ENCODE results near the gene FOXN3.
"Not testable (repeated sequence)": the region's sequence is repeated elsewhere in the genome, so short reads cannot be mapped to it uniquely, and the experiment has no call there.

FOXN3 gene

DNA sequence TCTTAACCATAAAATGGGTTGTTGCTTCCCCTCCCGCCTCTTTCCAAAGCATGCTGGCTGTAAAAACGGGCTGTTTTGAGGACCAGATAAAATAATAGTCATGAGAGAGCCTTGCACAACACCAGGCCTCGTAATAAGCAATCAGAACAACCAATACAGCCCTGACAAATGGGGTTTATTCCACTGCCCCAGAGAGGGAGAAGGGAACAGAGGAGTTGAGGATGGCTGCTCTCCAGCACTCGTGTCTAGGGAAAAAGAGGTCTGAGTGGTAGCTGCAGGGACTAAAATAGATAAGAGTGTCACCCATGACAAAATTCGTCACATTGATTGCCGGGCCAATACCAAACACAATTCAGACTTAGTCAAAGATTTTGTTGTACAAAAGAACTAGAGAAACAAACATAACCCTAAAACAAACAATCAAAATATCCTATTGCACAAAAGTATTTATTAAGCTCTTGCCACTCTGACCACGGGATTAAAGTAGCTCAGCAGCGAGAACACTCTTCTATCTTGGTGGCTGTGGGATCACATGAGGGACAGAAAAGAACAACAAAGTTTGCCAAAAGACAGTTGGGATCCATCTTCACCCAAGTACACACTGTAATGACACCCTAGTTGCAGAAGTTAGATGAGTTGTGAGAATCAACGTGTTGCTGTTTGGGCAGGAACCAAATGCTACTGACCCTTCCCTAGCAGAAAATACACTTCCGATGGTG is 188.0 kb downstream of the FOXN3 start:
- no peak for DNase-seq (ENCODE audit: low spot score)

DNA sequence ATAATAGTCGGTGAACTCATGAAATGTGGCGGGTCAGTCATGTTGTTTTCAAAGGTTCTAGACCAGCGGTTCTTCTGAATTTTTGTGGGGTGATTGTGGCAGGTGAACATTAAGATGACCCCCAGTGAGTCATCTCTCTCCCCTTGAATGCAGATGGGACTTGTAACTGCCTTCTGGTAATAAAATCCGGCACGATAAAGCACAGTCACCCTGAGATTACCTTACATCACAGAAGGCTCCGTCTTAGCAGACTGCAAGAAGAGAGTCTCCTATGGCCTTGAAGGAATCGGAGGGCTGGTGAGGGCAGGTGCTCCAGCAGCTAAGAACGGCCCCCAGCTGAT is 189.6 kb downstream of the FOXN3 start:
- DNase-seq (ENCODE audit: low spot score), result no peak

DNA sequence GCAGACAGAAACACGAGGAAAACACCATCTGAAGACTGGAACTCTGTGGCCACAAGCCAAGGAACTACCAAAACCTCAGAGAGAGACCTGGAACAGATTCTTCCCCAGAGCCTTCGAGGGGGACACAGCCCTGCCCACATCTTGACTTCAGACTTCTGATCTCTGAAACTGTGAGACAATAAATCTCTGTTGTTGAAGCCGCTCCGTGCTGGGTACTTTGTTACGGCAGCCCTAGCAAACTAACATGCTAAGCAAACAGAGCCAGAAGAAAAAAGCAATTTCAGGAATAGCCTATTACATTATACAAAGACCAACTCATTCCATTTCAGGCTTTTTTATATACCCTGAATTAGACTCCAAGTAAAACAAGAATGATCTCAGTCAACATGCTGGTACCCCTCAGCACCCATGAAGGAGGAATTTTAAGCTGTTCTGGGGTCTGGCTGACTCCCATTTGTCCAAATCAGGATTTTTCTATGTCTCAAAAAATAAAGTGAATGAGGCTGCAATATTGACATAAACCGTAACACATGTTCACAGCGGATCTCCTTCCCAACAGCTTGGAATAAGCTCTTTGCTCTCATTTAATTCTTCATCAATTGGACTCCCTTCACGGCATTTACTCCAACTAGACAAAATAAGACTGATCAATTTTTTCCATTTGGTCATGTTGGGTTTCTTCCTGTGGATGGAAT is 190.1 kb downstream of the FOXN3 start:
- DNase-seq (ENCODE audit: low spot score), result no peak

DNA sequence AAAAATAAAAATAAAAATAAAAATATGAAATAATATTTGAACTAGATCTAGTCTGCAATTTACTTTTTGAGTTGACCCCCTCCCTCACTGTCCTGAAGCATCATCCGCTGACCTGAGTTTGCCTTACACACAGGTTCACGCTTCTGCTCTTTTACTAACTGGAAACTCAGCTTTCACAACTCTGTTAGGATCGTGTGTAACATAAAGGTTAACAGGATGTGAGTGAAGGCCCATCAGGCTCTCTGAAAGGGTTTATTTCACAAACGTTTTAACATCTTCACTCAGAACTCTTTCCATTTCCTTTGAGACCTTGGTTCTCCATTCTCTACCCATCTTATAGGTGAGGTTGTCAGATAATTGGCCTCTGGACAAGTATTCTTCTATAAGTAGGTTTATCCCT is 191.4 kb downstream of the FOXN3 start:
- DNase-seq (ENCODE audit: low spot score), result no peak

DNA sequence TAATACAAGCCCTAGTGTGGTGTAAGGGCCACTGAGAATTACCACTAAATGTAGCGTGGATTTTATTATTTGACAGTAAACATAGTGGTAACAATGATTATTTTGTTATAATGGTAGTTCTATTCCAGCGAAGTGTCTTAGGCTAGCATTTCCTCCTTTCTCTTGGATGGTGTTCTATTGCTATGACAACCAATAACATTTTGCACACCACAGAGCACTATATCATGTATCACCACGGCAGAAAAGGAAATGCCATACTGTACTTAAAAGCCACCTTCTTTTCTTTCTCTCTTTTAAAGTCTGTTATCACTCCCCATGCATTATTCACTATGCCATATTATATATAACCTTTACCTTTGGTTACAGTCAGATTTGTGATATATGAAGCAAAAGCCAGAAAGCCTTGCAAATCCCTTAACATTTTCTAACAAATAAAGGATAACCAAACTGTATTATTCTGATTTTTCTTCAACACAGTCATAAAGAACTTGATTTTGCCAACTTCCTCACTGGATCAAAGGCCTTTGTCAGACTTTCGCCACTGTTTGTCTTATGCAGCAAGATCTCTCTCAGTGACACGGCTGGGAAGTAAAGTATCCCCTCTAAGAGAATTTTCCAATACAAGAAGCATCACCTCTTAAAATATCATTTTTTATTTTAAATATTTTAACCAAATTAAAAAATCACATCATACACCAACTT is 195.8 kb downstream of the FOXN3 start:
- DNase-seq (ENCODE audit: low spot score), result peak; percentile 46

DNA sequence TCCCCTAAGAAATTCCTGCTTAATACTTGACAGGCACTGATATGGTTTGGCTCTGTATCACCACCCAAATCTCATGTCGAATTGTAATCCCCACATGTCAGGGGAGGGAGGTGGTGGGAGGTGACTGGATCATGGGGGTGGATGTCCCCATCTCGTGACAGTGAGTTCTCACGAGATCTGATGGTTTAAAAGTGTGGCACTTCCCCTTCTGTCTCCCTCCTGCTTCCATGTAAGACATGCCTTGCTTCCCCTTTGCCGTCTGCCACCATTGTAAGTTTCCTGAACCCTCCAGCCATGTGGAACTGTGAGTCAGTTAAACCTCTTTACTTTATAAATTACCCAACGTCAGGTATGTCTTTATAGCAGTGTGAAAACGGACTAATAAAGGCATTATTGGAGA is 198.0 kb downstream of the FOXN3 start:
- DNase-seq (ENCODE audit: low spot score), result no peak

DNA sequence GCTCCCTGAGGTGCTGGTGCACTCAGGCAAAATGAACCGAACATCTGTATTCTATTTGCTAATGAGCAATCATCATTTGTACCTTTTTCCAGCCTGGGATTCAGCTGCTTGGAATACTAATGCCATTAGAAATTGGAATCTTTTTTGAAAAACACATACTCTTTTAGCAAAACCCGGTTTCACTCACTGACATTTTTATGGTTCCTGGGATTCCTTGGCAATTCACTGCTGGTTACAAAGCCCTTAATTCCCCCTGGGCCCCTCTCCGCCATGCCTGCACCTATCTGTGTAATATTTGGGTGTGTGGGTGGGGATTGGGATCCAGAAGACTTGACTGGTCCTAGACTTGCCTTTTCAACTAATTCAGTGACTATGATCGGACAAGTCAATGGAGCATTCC is 199.1 kb downstream of the FOXN3 start:
- DNase-seq (ENCODE audit: low spot score), result no peak

DNA sequence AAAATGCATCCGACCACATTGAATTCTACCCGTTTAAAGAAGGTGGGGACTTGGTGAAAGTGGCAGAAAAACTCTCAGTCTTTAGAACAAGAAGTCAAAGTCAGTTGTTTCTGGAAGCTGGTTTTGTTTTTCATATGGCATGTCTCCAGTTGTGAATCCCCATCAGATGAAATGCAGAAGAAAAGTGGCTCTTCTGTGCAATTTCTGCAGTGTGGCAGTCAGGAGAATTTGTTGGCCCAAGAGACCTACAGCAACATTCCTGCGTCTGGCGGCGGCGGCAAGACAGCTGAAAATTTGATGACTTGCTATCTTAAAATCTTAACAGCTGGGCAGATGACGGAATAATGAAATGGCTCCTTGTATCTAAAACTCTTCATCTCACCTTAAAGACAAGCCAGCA is 201.5 kb downstream of the FOXN3 start:
- DNase-seq (ENCODE audit: low spot score), result no peak

DNA sequence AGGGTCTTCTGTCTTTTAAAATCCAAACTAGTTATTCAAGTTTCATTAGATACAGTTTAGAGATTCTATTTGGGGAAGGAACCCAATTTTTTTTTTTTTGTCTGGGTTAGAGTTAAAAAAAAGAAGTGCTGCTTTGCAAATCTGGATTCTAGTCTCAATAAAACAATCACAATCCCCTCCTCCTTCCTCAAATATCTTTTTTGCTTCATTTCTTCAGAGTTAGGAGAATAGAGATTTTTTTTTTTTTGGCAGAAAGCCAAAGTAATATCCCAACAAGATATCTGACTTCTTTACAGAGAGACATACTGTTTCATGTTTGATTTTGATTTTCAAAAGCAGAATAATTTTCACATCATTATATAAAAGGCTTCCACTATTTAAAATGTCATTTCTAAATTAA is 201.9 kb downstream of the FOXN3 start:
- DNase-seq (ENCODE audit: low spot score), result no peak

DNA sequence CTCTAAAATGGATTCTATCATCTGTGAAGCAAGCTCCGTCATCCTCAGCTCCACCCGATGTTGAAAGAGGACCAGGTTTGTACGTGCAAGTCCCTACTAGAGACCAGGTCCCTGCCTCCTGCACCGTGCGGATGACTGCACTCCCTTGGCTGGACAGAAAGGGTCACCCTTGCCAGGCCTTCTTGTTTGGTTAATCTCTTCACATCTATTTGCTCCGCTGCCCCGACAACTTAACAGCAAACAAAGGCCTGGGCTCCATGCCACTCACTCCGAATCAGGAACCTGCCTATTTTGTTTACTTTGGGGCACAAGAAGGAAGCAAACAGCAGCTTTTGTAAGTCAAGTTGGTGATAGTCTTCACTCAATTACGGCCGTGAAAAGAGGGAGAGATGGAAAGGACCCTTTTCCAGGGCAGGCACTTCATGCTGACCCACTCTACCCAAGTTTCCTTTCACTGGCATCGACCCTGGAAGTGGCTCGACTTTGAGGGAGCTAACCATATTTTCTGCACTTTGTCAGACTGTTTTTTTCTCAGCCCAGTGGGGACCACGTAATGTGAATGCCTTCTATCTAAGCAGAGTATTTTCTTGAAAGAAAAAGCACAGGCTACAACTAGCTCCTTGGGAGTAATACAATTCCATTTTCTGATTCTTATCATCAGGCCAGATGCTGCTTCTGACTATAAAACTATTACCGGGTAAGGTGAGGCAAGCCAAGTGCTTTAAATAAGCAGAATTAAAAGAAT is 202.6 kb downstream of the FOXN3 start:
- no peak for DNase-seq (ENCODE audit: low spot score)

DNA sequence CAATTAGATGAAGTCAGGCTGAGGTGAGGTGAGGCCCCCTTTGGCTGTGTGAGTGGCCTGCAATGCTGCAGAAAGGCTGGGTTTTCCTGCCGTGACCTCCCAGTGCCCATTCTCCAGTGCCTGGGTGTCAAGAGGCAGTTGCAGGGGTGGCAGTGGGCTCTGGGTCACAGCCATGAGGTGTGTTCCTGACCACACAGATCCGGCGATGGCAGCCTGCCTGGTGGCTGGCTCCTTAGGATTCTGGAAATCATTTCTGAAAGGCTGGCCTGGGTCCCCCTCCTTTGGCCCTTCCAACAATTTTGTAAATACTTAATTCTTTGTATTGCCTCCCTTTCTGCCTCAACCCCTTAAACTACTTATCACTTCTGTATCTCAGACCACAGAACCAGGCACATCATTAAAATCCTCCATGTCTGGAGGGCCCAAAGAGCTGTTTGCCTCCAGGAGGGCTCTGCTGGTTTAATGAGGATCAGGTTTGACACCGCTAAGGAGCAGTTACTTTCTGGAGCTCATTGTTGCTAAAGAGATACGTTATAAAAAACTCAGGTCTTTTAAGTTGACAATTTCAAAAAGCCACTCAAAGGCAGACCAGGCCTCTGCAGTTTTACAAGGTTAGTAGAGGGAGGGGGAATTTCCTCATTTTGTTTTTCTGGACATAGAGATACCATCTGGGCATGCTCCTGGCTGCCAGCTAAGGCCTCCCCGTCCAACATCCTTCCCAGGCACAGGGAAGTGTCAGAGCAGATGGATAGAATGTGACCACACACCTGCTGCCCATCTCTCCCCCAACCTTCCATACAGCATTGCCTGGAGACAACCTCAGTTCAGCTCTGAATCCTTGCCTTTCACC is 204.4 kb downstream of the FOXN3 start:
- no peak for DNase-seq (ENCODE audit: low spot score)

DNA sequence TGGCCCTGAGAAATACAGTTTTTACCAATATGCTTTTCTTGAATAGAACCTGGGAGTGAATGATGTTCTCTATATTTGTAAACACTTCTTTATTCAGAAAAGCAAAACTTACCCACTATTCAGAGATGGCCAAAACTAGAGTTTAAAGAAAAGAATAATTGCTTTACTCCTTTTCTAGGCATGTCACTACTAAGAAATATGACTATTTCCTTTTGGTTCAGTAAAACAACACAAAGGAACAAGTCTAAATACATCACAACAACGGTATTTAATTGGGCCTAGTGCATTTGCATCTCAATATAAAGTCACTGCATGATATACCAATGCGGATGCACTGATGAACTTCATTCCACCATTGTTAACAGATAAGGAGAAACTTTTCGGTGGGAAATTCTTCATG is 207.5 kb downstream of the FOXN3 start:
- no peak for DNase-seq (ENCODE audit: low spot score)

DNA sequence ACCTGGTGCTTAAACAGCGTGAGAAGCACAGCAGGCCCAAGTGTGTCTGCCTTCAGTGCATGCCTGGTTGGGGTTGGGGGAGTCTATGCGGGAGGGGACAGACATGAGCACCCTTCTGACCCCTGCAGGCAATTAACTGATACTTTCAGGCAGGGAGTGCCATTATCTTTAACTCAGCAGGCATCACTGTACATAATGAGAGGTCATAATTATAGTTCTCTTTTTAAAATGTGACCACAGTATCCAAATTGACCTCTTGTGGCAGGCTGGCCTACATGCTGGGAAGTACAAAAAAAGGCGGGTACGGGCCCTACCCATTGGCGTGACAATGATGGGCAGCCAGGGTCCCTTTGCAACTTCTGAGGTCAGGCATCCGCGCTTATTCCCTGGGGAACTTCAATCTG is 209.1 kb downstream of the FOXN3 start:
- DNase-seq (ENCODE audit: low spot score), result no peak

DNA sequence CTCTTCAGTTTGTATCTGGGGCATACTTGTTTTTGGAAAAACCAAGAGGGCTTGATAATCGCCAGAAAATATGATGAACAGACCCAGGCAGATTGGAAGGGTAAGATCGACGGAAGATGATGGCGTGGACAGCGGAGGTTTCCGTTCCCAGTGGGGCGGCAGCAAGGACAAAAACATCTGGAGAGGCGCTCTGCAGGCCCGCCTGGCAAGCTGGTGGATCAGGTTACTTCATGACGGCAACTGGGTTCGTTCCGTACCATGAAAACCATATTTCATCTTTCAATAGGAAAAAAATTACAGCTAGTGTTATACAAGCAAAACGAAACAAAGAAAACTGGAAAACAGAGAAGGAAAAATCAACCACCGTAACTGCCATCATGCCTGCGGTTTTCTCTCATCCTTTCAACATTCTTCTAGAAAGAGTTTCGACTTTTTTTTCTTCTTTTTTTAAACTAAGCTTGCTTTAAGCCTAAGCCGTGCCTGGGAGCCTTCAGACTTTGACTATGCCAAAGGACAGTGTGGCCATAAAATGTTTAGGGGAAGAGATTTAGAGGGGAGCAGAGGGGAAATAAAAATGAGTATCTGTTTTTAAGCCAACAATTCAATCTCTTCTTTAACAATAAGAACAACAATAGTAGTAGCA is 210.5 kb downstream of the FOXN3 start:
- no peak for DNase-seq (ENCODE audit: low spot score)

DNA sequence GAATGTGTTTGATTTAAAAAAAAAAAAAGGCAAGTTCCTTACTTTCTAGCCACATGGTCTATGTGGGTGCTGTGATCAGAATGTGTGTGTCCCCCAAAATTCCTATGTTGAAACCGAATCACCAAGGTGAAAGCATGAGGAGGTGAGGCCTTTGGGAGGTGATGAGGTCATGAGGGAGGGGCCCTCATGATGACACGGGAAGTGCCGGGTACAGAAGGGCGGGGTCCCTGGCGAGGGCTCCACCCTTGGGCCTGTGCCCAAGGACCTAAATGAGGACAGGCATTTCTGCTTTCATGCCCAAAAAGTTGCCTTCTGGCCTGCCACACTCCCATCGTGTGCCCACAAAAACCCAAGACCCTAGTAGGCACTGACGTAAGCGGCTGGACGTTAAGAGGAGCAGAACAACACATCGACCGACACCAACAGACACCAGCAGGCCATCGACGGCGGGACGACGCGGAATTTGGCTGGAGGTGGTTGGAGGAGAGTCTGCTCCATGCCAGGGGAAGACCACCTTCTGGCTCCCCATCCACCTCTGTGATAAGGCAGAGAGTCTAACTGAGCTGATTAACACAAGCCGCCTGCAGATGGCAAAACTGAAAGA is 211.8 kb downstream of the FOXN3 start:
- no peak for DNase-seq (ENCODE audit: low spot score)

DNA sequence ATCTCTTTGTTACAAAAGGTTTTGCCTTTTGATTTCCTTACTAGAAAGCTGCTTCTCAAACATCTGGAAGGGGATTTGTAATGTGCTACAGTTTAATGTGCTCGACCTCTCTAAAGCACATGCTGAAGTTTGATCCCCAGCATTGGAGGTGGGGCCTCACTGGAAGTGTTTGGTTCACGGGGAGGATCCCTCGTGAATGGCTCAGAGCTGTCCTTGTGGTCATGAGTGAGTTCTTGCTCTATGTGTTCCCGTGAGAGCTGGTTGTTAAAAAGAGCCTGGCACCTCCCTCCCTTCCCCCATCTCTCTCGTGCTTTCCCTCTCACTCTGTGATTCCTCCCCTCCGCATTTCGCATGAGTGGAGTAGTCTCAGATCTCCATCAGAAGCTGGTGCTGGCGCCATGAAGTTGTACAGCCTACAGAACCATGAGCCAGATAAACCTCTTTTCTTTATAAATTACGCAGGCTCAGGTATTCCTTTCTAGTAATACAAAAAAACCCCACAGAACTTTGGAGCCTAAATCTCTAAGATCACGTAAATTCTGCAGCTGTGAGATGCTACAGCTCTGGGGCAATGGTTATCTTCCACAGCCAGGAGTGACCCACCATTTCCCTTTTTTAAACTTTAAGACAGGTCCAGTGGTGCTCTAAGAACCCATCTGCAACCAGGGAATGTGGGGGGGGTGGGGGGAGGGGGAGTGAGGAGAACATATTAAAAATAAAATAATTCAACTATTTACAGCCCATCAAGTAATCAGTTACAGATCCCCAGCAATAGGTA is 214.4 kb downstream of the FOXN3 start:
- DNase-seq (ENCODE audit: low spot score), result no peak

DNA sequence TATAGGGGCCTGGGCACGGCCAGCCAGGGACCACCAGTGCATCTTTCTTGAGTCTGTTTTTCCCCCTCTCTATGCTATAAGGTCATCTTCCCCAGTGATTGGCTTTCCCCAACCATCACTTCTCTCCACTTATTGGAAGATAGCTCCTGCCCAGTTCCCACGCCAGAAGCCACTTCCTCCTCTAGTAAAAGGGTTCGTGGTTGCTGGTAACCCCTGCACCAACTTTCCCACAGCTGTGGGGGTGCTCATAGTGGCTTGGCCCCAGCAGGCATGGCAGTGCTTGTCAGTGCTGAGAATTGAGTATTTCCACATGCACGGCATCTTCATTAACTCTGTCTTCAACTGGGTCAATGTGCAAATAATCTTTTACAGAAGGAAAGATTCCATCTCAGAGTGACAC is 215.4 kb downstream of the FOXN3 start:
- DNase-seq (ENCODE audit: low spot score), result no peak

DNA sequence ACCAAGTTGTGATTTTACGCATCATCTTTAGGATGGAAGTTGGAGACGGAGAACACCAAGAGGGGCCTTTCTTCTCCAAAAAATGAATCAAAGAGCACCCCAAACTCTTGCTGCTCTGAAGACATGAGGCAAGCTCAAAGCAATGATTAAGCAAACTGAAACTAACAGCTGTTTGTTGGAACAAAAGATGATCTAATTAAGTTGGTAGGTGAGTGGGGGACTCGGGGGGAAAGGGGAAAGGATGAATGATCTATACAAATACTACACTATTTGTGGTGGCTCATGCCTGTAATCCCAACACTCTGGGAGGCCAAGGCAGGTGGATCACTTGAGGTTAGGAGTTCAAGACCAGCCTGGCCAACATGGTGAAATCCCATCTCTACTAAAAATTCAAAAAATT is 217.7 kb downstream of the FOXN3 start:
- not testable (repeated sequence) for DNase-seq (ENCODE audit: low spot score)

DNA sequence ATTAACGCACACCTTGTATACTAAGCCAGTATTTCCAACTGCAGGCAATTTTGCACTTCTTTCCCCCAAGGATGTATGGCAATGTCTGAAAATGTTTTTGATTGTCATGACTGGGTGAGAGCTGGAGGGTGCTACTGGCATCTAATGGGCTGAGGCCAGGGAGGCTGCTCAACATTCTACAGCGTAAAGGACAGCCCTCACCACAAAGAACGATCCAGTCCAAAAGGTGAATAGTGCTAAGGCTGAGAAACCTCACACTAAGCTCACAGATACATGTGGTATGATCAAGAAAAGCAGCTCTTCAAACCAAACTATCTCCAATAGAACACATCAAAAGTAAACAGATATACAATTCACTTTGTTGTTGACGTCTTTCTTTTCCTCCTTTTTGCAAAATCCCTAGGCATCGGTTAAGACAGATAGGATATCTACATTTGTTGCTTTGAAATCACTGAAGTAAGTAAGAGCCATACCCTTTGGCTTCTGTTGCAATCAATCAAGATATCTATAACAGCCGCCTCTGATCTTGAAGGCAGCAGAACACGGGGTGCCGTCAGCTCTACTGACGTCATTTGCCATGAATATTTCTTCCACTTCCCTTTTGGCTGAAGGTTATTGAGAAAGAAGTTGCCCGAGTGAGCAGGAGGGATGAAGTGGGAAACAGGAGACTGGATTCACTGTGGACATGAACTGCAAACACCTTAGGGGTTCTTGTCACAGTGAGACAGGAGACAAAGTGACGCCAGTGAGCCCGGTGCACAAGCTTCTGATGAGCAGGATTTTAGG is 218.3 kb downstream of the FOXN3 start:
- no peak for DNase-seq (ENCODE audit: low spot score)

Data from CD4-positive, alpha-beta T cell treated with Interleukin-15 for 4 hours (primary cell).